GM19238 (cell line): ENCODE measurements around the gene LIN9.
"Not testable (repeated sequence)": the region's sequence is repeated elsewhere in the genome, so short reads cannot be mapped to it uniquely, and the experiment has no call there.

Experiments
- DNase-seq: peaks from one replicate; pipeline ENCODE4 v3.0.0; 2011; ENCODE audit warnings: low spot score; ENCODE audit not compliant: insufficient read length

Gene LIN9

GRCh38 chr1:226308723-226309397, at the start of gene LIN9:
LIN9 (minus strand) TSS chr1:226309164; CDS start chr1:226309139, 25 bp downstream.
- peak; percentile 87 for DNase-seq

- no peak for DNase-seq
Observed at GRCh38 chr1:226357416-226357815, 48.5 kb upstream of the LIN9 start.

DNA sequence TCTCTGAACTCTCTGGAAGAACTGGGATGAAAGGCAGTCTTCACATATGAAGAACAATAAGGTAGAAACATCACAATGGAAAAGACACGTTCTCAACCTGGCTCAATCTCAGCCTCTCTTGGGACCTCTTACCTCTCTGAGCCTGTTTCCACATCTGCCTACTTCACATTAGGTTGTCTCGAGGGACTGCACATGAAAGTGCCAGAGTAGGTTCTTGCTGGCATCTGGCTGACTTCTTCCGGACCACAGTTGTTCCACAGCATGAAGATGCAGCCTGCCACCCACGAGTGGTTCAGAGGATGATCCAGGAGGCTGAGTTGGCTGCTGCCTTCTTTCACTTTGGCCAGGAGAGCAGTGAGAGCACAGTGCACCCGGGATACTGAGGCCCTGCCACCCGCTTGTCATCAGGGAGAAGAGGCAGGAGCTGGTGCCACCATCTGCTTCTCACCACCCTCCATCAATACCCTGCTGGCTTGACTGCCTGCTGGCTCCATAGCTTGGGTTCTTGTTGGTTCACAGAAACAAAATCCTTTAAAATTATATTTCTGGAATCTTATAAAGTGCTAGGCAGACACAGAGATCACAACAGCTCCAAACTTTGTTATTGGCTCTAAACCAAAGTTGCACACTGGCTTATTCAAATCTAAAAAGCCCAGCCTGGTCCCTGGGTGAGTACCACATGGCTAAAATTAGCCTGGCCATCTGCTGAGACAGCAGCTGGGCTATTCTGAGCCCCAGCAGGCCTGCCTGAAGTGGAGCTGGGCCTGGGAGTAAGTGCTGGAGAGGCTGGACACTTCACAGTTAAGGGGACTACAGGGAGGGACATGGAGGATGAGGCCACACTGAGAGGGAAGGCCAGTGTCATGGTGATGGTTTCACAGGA, 46.9 kb upstream of the LIN9 start:
- no peak for DNase-seq

- DNase-seq, result no peak
Observed at GRCh38 chr1:226355016-226355415, 46.1 kb upstream of the LIN9 start.

- no peak for DNase-seq
Observed at GRCh38 chr1:226353698-226354525, 44.9 kb upstream of the LIN9 start.

DNA sequence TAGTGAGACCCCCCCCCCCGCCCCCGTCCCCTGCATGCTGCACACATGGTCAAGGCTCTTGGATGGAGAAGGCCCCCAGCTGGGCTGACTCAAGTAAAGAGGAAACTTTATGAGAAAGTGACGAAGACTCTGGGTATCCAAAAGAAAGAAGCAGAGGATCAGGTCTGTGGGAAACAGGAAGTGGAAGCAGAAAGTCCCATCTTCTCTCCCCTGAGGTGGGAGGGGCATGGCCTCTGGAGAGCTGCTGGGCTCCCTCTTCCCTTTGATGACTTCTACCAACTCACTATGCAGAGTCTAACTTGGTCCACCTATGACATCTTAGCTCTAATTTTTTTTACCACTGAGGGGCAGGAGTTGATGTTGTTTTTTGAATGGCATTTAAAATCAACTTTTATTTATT, 42.7 kb upstream of the LIN9 start:
- DNase-seq, result no peak

DNA sequence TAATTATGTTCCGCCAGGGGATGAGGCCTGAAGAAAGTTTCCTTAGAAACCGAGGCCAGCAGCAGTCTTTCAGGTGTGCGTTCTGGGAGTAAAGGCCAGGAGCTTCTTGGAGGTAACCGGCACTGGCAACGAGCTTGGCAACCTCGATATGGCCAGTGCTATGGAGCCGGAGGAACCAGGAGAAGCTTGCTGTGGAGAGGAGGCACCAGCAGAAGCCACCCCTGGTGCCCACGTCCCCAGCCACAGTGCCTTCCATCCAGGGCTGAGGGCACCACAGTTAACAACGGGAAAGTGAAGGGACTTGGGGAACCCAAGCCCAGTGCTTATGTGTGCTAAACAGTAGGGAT, 41.5 kb upstream of the LIN9 start:
- DNase-seq, result no peak

- DNase-seq, result no peak
Observed at GRCh38 chr1:226349801-226350518, 41.0 kb upstream of the LIN9 start.

- DNase-seq, result no peak
Observed at GRCh38 chr1:226349081-226349480, 40.1 kb upstream of the LIN9 start.

GRCh38 chr1:226344441-226345259, 35.7 kb upstream of the LIN9 start:
- DNase-seq, result no peak

GRCh38 chr1:226342656-226343055, 33.7 kb upstream of the LIN9 start:
- no peak for DNase-seq

GRCh38 chr1:226340111-226340510, 31.1 kb upstream of the LIN9 start:
- not testable (repeated sequence) for DNase-seq

DNA sequence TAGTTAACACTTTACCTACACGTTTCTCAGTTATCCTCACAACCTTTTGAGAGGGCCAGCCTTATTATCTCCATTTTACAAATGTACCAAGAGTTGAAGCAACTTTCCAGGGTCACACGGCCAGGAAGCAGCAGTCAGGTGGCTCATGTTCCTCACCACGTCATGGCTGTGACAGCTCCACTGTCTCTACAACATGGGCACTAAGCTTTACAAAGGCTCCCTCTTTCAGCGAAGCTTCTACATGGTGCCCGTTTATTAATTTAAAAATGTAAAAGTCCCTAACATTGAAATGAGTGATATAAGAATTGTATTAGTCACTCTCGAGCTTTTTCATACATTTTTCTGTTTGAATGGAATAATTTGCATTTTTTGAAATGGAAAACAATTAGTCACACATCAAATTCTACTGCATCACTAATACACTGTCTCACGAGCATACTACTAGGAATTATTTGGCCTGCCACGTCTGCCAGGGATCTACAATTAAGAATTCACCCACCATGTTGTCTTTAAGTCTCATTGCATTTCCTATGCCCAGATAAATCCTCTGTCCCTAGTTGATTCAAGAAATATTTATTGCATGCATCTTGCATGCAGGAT, 28.4 kb upstream of the LIN9 start:
- DNase-seq, result no peak

DNA sequence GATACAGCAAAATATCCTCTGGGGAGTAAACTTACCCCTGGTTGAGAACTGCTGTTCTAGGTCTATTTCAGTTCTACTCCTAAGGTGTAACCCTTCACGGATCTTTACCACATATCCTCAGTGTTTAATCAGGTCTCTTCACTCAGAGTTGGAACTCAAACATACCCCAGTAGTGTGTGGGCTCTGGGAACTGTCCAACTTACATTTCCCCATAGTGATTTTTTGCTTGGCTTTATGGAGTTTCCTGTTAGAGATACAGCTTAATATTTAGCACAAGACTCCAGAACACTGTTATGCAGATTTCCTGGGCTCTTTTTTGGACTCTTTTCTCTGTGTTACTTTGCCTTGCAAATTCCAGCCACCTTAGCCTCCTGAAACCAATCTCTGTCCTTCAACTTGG, 26.7 kb upstream of the LIN9 start:
- DNase-seq, result no peak

- no peak for DNase-seq
Observed at GRCh38 chr1:226332947-226333346, 24.0 kb upstream of the LIN9 start.

- no peak for DNase-seq
Observed at GRCh38 chr1:226329237-226329636, 20.3 kb upstream of the LIN9 start.

DNA sequence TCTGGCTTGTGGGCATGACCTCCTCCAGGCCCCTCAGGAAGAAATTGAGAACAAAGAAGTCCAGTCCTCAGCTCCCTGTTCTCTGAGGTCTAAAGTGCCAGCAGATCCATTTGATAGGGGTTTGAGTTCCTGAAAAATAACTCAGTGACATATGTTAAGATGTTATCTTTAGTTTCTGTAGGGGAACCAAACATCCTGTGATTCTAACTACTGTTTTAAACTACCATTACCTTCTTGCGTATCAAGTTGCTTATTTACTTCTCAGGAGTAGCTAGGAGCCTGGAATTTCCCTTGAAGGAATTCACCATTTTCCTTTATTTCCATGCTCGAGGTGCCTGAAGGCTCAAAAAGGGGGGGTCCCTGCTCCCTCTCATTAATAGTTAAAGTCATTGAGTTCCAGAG, 18.8 kb upstream of the LIN9 start:
- DNase-seq, result no peak

DNA sequence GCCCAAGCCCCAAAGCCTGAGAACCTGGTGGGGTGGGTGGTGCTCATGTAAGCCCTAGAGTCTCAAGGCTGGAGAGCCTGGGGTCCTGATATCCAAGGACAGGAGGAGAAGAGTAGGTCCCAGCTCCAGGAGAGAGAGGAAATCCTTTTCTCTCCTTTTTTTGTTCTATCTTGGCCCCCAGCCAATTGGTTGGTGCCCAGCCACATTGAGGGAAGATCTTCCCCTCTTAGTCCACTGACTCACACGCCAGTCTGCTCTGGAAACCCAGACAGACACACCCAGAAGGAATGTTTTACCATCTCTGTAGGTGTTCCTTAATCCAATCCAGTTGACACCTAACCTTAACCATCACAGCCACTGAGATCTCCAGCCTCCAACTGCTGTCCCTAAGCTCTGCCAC, 16.2 kb upstream of the LIN9 start:
- DNase-seq, result no peak

GRCh38 chr1:226324479-226324878, 15.5 kb upstream of the LIN9 start:
- DNase-seq, result no peak

DNA sequence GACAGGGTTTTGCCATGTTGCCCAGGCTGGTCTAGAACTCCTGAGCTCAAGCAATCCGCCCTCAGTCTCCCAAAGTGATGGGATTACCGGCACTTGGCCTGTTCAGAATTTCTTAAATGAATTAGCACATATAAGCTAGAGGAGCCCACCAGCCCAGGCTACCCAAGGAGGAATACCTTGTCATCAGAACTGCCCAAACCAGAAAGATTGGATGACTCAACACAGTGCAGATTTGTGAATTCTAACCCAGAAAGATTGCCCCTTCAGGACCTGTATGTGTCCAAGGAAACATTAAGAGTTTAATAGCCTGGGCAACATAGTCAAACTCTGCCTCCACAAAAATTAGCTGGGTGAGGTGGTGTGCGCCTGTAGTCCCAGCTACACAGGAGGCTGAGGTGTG, 14.0 kb upstream of the LIN9 start:
- no peak for DNase-seq
